Right atrium auricular region (tissue), 2 donors: ENCODE data around the gene USP10. TPM values are rescaled to one million over a fixed set of nuclear protein-coding genes. Genes with fewer than 3 reads are reported as not detected.

Source experiments
- DNase-seq: peaks from one replicate; pipeline ENCODE4 v3.0.0-alpha.2; 2019; ENCODE audit warnings: low spot score
- H3K27ac ChIP-seq, 2 donors: fragments of 200-600 bp; sonication (generic); 1 replicate in 1 of 2; 2 replicates in 1 of 2; pipeline ENCODE4 v1.5.1; 2016 to 2019
- H3K27me3 ChIP-seq, 2 donors: fragments of 200-600 bp; sonication (generic); one replicate each; pipeline versions ENCODE4 v1.5.1 to v1.6.0; 2017 to 2019
- H3K36me3 ChIP-seq: fragments of 200-600 bp; sonication (generic); one replicate; pipeline ENCODE4 v1.5.1; 2016
- H3K4me1 ChIP-seq, 2 donors: fragments of 200-600 bp; sonication (generic); one replicate each; pipeline versions ENCODE4 v1.5.1 to v1.6.0; 2017 to 2019
- H3K4me3 ChIP-seq, 2 donors: fragments of 200-600 bp; sonication (generic); 1 replicate in 1 of 2; 2 replicates in 1 of 2; pipeline ENCODE4 v1.5.1; 2017 to 2019; ENCODE audit warnings: mild to moderate bottlenecking in 1 of 2, moderate library complexity in 1 of 2
- H3K9me3 ChIP-seq, 2 donors: fragments of 200-600 bp; sonication (generic); one replicate each; pipeline ENCODE4 v1.5.1; 2019
- CTCF ChIP-seq, 2 donors: fragments of 200-600 bp; sonication (generic); IDR thresholded peaks; one replicate each; pipeline ENCODE4 v1.5.1; 2019; ENCODE audit warnings: antibody characterized with exemption in 2 of 2
- total RNA-seq, 2 donors: library from RNA; depleted of rRNA; stranded (reverse); fragments of >200 nt; gene quantifications; one replicate each; pipeline ENCODE4 v1.1.0, GENCODE V29; 2016

USP10 gene
- total RNA-seq, 2 donors from 2014 or later, result 44.9 to 52.3 TPM

- no peak for DNase-seq
- H3K4me1 ChIP-seq, result peaks cover 0 to 34% of the 10 kb centered on the region in 2 donors
- no peaks in the 10 kb centered on the region for H3K9me3 ChIP-seq
- H3K27ac ChIP-seq, result peak overlapping the region; percentile 59 to 60
- peak overlapping the region in 1 of 2 donors; percentile 67 for H3K4me3 ChIP-seq
- H3K36me3 ChIP-seq, result no peaks in the 10 kb centered on the region
- TF ChIP-seq CTCF (IDR thresholded peaks at IDR 0.05), result no peak
- no peaks in the 10 kb centered on the region for H3K27me3 ChIP-seq
Measured at GRCh38 chr16:84823926-84824325, 124.1 kb downstream of the USP10 start.

- H3K27me3 ChIP-seq, result no peaks in the 10 kb centered on the region
- DNase-seq, result no peak
- H3K4me1 ChIP-seq, result peaks cover 0 to 29% of the 10 kb centered on the region in 2 donors
- H3K27ac ChIP-seq, result peak overlapping the region; percentile 60 to 80
- H3K36me3 ChIP-seq, result no peaks in the 10 kb centered on the region
- no peak for TF ChIP-seq CTCF (IDR thresholded peaks at IDR 0.05)
- H3K9me3 ChIP-seq, result no peaks in the 10 kb centered on the region
- H3K4me3 ChIP-seq, result no peak overlapping the region
Measured at GRCh38 chr16:84825896-84826557, 126.2 kb downstream of the USP10 start.

- peak overlapping the region in 1 of 2 donors; percentile 4 for H3K4me3 ChIP-seq
- H3K27ac ChIP-seq, result peak overlapping the region; percentile 60 to 80
- H3K9me3 ChIP-seq, result no peaks in the 10 kb centered on the region
- DNase-seq, result no peak
- H3K27me3 ChIP-seq, result no peaks in the 10 kb centered on the region
- H3K4me1 ChIP-seq, result peaks cover 0 to 31% of the 10 kb centered on the region in 2 donors
- no peak for TF ChIP-seq CTCF (IDR thresholded peaks at IDR 0.05)
- H3K36me3 ChIP-seq, result no peaks in the 10 kb centered on the region
Measured at GRCh38 chr16:84826558-84826941, 126.8 kb downstream of the USP10 start.

GRCh38 chr16:84827131-84827574 is 127.4 kb downstream of the USP10 start:
- peak overlapping the region; percentile 60 to 80 for H3K27ac ChIP-seq
- H3K4me3 ChIP-seq, result peak overlapping the region in 1 of 2 donors; percentile 4
- no peak for TF ChIP-seq CTCF (IDR thresholded peaks at IDR 0.05)

GRCh38 chr16:84827897-84828296 is 128.1 kb downstream of the USP10 start:
- no peak for TF ChIP-seq CTCF (IDR thresholded peaks at IDR 0.05)
- no peak overlapping the region for H3K4me3 ChIP-seq
- no peaks in the 10 kb centered on the region for H3K27me3 ChIP-seq
- DNase-seq, result no peak
- H3K27ac ChIP-seq, result peak overlapping the region; percentile 60 to 80
- H3K36me3 ChIP-seq, result no peaks in the 10 kb centered on the region
- H3K4me1 ChIP-seq, result peaks cover 0 to 41% of the 10 kb centered on the region in 2 donors
- H3K9me3 ChIP-seq, result no peaks in the 10 kb centered on the region

More at GRCh38 chr16:84827131-84827574, 127.4 kb downstream of the USP10 start:
- peaks cover 0 to 33% of the 10 kb centered on the region in 2 donors for H3K4me1 ChIP-seq
- no peaks in the 10 kb centered on the region for H3K27me3 ChIP-seq
- no peaks in the 10 kb centered on the region for H3K9me3 ChIP-seq
- no peaks in the 10 kb centered on the region for H3K36me3 ChIP-seq
- no peak for DNase-seq
